Stimulated activated CD8-positive, alpha-beta memory T cell treated with anti-CD3 and anti-CD28 coated beads, Interleukin-7, amount 100 ng/mL, for 24 hours (primary cell): ENCODE data around the gene TNFRSF8.

Experiments used
- DNase-seq: peaks from one replicate; pipeline ENCODE4 v3.0.0-alpha.2; 2020; ENCODE audit warnings: low read depth

TNFRSF8 gene

DNA sequence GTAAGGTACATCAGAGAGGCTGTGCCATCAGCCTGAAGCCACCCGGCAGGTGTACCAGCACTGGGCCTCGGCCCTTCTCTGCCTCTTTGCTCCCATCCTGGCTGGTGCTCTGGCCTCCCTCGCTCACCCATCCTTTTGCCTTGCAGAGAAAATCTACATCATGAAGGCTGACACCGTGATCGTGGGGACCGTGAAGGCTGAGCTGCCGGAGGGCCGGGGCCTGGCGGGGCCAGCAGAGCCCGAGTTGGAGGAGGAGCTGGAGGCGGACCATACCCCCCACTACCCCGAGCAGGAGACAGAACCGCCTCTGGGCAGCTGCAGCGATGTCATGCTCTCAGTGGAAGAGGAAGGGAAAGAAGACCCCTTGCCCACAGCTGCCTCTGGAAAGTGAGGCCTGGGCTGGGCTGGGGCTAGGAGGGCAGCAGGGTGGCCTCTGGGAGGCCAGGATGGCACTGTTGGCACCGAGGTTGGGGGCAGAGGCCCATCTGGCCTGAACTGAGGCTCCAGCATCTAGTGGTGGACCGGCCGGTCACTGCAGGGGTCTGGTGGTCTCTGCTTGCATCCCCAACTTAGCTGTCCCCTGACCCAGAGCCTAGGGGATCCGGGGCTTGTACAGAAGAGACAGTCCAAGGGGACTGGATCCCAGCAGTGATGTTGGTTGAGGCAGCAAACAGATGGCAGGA is 79.2 kb downstream of the TNFRSF8 start:
- DNase-seq = no peak

DNA sequence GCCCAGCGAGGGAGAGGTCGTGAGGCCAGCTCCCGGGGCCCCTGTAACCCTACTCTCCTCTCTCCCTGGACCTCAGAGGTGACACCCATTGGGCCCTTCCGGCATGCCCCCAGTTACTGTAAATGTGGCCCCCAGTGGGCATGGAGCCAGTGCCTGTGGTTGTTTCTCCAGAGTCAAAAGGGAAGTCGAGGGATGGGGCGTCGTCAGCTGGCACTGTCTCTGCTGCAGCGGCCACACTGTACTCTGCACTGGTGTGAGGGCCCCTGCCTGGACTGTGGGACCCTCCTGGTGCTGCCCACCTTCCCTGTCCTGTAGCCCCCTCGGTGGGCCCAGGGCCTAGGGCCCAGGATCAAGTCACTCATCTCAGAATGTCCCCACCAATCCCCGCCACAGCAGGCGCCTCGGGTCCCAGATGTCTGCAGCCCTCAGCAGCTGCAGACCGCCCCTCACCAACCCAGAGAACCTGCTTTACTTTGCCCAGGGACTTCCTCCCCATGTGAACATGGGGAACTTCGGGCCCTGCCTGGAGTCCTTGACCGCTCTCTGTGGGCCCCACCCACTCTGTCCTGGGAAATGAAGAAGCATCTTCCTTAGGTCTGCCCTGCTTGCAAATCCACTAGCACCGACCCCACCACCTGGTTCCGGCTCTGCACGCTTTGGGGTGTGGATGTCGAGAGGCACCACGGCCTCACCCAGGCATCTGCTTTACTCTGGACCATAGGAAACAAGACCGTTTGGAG is 80.0 kb downstream of the TNFRSF8 start:
- no peak for DNase-seq

DNA sequence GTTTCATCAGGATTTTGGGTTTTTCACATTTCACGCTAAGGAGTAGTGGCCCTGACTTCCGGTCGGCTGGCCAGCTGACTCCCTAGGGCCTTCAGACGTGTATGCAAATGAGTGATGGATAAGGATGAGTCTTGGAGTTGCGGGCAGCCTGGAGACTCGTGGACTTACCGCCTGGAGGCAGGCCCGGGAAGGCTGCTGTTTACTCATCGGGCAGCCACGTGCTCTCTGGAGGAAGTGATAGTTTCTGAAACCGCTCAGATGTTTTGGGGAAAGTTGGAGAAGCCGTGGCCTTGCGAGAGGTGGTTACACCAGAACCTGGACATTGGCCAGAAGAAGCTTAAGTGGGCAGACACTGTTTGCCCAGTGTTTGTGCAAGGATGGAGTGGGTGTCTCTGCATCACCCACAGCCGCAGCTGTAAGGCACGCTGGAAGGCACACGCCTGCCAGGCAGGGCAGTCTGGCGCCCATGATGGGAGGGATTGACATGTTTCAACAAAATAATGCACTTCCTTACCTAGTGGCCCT is 80.6 kb downstream of the TNFRSF8 start:
- no peak for DNase-seq

DNA sequence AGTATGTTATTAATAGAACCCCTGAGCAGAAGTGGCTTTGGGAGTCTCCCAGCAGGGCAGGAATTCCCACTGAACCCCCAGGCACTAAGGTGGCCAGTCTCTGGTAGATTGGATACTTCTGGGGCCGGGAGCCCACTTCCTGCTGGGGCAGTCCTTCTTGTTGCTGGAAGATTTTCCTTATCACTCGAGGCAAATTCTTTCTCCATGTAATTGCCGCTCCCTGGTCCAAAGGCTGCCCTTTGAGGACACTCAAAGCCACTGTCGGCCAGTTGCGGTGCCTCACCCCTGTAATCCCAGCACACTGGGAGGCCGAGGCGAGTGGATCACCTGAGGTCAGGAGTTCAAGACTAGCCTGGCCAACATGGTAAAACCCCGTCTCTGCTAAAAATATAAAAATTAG is 81.1 kb downstream of the TNFRSF8 start:
- DNase-seq = no peak

DNA sequence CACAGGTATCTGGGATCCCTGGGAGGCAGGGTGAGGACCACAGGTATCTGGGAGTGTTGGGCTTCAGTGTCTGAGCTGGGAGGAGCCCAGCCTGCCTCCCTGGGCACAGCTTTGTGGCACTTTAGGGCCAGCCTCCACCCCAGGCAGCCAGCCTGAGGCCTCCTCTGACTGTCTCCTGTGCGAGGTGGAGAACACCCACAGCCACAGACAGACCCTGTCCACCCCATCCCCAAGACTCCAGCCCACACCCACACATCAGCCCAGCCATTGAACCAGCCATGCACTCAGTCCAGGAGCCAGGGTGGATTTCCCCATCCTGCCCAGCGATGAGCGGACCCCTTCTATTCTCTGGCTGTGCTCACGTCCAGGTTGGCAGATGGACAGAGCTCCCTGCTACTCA is 81.9 kb downstream of the TNFRSF8 start:
- no peak for DNase-seq

DNA sequence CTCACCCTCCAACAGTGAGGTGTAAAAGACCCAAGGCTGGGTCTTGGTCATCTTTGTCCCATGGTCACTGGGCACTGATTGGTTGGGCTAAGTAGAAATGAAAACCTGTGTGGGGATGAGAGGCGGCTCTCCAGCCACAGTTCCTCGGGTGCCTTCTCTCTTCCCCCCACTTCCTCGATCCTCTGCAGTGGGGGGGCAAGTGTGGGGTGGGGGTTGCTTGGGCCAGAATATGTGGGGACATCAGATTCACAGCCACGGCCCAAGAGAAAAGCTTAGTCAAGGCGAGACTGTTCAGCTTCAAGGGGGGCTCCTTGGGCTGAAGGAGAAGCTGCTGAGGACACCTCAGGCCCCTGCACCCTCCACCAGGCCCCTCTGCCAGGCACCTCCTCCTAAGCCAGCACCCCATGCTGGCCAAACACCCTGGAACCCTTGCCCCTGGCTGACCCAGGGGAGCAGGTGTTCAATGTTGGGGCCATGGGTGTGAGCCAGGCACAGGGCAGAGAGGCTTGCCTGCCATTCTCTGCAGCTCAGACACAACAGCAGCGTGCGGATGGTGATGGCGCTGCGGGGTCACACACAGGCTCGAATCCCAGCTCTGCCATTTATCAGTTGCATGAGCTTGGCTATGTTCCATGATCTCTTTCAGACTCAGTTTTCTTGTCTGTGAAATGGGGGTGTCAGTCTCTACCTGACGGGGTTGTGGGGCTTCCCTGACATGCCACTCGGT is 82.7 kb downstream of the TNFRSF8 start:
- no peak for DNase-seq

DNA sequence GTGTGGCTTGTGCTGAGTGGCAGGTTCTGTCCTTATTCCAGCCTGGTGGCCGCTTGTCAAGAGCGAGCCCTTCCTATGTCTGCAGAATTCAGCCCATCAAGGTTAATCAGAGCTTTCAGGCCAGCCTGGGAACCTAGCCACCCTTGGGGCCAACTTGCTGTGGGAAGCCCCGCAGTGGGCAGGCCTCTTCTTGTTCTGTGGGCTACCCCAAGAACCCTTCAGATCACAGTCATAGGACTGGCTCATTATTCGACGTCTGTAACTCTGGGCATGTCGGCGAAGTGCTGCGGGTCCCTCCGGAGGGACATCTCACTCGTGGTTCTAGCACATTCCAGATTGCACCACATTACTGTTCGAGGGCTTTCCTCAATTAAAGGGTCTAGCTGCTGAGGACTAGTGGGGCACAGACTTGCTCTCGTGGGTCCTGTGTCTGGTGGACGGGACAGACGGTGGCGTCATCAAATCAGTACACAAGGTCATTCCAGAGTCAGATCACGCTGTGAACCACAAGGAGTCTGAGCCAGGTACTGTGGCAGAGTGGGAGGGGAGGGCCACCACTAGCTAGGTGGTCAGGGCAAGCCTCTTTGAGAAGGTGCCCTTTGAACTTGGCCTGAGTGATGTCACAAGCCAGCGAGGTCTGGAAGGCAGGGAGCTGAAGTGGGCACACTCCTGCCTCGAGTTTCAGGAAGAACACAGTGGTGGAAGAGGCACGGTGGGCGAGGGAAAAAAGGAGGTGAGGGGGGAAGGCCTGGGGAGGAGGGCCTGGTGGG is 83.4 kb downstream of the TNFRSF8 start:
- DNase-seq = no peak

DNA sequence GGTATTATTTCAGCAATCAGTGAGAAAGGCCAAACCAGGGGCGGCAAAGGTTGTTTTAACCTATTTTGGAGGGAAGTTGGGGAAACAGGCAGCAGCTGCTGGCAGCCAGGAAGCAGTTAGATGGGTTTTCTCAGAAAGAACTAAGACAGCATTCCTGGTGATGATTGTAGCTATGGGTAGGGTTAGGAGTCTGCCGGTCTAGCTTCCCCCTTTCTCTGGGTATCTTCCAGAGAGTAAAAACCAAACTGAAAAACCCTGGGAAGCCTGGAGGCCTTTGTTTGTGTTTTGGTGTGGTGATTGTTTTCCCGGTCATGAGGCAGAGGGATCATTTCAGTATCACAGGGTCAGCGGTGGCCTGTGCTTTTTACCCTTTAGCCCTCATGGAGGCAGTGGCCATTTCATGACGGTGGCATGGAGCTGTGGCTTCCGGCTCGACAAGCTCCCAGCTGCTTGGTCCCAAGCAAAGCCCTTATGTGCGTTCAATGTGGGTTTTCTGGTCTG is 84.1 kb downstream of the TNFRSF8 start:
- no peak for DNase-seq

DNA sequence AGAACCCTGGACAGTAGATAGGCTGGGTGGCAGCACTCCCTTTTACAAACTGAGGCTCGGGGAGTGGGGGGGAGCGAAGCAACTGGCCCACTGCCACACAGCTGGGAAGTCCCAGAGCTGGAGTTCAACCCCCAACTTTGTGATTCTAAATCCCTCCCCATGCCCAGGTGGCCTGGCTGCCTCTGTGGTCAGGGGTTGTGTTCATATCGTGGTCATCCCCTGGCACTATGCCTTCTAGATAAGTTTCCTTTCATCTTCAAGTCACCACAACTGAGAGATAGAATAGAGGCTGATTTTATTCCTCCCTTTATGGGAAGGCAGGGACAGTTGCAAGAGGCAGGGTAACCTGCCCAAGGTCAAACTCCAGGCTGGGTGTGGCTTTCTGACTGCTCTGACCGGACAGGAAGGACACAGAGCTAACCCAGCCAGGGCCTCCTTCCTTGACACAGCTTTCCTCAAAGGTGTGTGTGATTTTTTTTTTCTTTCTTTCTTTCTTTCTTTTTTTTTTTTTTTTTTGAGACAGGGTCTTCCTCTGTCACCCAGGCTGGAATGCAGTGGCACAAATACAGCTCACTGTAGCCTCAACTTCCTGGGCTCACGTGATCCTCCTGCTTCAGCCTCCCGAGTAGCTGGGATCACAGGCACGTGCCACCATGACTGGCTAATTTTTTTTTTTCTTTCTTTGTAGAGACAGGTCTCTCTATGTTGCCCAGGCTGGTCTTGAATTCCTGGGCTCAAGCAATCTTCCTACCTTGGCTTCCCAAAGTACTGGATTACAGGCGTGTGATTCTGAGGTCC is 85.3 kb downstream of the TNFRSF8 start:
- no peak for DNase-seq

DNA sequence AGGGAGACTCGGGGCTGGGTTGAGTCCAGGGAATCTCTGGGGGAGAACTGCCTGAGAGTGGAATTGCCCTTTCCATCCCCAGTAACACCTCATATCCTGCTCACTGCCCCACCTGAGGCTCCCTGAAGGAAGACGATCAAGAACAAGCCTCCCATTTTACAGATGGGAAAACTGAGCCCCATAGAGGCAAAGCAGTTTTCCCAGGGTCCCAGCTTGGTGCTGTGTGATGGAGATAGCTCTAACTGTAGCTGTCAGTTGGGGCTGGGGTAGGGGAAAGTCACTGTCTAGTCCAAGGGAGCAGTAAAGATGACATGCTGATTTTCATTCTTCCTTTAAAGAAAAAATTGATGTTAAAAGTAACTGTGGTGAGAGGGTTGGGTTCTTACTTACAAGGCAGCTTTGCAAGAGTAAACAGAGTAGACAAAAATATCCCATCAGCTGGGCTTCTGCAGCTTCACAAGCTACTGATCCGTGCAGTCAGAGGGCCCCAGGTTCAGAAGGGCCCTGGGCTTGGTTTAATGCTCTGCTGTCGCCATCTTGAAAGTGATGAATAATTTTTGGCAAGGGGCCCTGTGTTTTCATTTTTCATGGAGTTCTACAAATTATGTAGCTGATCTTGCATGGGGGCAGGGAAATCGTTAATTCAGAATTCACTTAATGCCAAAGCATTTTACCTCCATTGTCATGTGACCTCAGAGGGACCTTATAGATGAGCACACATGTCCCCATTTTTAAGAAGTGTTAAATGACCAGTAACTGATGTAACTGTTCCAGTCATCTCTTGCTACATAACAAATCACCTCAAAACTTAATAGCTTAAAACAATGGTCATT is 86.1 kb downstream of the TNFRSF8 start:
- DNase-seq = no peak

DNA sequence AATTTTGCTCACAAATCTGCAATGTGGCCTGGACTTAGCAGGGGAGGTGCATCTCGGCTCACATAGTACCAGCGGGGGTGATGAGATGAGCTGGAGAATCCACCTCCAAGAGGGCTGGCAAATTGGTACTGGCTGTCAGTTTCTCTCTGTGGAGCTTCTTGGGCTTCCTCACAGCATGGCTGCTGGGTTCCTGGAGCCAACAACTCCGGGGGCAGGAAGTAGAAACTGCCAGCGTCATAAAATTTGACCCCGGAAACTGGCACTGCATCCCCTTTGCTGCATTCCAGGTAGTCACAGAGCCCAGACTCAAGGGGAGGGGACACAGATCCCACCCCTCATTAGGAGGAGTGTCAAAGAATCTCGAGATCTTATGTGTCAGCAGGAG is 86.7 kb downstream of the TNFRSF8 start:
- DNase-seq = no peak

DNA sequence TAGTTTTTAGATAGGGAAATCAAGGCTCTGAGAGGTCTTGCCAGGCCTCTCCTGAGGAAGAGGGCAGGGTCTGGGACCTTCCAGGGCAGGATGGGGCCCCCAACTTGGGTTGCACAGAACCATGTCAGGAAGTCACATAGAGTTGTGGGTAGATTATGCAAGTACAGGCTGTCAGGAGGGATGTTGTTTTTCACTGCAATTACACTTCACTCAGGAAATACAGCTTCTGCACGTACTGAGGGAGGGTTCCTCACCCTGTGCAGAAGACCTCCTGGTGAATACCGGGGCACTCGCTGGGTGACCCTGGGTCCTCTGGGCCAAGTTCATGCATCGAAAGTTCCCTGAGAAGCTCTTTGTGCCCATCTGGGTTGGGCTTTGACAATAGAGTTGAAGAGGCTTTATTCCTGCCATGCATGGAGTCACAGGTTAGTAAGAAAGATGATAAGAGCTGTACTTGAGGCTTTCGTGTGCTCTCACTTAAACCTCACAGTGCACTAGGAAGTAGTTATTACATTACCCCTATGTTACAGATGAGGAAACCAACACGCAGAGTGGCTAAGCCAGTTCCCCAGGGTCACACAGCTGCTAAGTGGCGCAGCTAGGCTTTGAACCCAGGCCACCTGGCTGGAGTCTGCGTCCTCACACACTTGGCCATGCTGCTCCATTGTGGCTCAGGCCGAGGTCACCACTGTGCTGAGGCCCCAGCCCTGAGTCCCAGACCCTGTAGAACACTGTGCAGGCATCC is 87.5 kb downstream of the TNFRSF8 start:
- DNase-seq = no peak

DNA sequence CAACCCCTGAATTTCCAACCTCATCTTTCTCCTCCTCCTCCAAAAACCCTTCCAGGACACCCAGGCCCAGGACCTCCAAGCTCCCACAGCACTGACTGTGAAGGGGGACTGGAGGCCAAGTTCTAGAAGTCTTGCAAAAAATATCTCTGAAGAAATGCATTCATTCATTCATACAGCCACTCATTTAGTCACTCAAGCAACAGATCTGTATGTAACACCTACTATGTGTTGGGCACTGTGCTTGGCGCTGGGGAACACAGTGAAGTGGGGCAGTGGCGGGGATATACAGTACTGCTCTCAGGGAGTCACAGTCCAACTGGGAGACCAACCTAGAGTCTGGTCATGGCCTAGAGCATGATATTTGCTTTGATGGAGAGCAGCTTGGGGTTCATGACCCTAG is 88.4 kb downstream of the TNFRSF8 start:
- no peak for DNase-seq

DNA sequence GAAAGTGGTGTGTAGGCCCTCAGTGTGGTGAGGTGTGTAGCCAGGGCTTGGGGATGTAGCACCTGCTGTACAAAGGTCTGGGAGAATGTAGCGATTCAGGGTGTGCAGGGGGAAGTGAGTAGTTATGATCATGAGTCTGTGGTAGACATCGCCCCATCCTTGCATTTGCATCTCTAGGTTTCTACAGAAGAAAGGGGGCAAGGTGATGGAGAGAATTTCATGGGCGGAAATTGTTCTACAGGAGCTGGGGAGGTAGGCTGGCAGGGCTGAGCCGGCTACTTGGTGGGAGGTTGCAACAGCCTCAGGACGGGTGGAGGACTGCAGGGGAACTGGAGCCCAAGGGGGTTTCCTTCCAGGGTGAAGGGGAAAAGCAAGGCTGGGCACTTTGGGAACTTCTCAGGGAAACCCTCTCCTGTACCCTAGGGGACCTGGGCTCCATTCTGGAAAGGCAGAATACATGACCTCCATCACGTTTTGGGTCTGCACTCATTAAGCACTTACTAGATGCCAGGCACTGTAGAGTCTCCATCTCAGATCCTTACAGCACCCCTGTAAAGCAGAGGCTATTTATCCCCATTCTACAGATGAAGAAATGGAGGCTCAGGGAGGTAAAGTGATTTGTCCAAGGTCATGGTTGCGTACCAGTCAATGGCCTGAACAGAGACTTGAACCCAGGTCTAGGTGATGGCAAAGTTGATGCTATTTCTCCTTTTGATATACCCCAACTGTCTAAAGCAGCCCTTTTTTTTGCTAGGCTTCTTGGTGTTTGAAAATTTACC is 89.2 kb downstream of the TNFRSF8 start:
- DNase-seq = no peak

DNA sequence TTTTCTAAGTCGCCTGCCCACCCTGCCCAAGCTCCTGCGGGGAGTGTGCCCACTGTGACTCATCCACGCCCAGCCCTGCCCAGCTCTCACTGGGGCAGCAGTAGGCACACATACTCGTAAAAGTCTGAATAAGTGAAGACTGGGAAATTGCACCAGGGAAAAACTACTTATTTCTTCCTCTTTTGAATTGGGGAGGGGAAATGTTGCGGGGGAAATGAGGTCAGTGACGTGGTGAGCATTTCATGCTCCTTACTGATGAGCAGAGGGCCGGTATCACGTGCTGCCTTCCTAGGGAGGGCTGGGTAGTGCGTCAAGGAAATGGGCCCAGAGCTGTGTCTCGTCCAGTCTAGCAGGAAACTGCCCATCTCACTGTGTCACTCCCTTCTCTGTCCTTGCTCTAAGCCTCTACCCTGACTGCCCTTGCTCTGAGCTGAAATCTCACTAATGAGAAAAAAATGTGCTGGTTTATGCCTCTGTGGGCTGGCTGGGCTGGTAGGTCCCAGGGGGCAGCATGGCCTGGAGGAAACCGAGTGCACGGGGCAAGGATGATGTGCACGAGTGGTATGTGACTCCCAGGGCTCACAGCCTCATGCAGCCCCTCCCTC is 90.2 kb downstream of the TNFRSF8 start:
- no peak for DNase-seq

DNA sequence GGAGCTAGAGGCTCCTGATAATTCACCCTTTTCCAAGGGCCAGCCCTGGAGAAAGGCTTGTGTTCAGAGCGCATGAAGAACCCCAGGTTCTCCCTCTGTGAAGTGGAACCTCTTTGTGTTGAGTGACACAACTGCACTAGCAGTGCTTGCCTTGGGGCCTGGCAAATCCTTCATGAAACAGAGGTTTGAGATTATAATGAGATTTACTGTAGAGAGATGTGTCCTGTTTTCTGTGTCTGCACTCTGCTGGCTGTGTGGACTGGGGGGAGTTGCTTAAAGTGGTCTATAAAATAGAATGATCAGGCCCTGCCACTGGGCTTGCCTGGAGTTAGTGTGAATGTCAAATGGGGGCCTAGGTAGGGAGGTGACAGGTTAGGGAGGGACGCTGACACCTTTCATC is 92.2 kb downstream of the TNFRSF8 start:
- no peak for DNase-seq

DNA sequence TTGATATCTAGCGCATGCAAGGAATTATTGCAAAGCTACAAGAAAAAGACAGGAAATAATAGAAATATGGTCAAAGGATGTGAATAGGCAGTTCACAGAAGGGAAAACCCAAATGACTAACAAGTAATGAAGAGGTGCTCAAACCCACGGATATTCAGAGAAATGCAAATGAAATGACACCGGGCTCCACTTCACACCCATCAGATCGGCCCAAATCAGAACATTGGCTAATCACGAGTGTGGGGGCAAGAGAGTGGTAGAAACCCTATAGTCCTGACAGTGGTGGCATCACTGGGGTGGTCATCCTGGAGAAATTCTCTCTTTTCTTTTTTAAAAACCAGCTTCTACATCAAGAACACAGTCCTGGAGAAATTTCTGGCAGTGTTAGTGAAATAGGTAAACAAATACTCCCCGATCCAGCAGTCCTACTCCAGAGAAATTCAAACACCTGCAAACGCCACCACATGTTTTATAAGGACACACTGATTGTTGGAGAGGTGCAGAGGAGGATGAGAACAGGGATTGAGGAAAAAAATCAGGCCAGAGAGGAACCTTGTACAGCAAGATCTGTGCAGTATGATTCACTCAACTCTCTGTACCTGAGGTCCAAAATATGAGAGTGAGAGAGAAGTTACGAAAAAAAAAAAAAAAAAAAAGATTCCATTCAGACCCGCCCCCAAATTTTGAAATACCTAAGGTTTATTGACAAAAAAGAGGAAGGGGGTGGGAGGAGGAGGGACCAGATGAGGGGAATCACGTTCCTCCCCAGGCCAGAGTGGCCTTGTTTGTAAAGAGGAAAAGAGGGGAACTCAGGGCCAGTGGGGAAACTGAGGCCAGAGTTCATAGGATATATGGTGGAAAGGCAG is 94.5 kb downstream of the TNFRSF8 start:
- DNase-seq = no peak
